IPS-15b (cell line): ENCODE measurements around the gene BRPF1.

Experiments used
- H3K27me3 ChIP-seq: one replicate; pipeline ENCODE4 v1.6.1; 2013; ENCODE audit warnings: low read length; ENCODE audit not compliant: control insufficient read depth, insufficient read depth
- H3K36me3 ChIP-seq: one replicate; pipeline ENCODE4 v1.6.1; 2013; ENCODE audit warnings: low read length; ENCODE audit not compliant: control insufficient read depth, insufficient read depth
- H3K4me1 ChIP-seq: one replicate; pipeline ENCODE4 v1.6.1; 2013; ENCODE audit warnings: mild to moderate bottlenecking, low read length; ENCODE audit not compliant: control insufficient read depth, insufficient read depth
- H3K4me3 ChIP-seq: one replicate; pipeline ENCODE4 v1.5.1; 2013; ENCODE audit warnings: low read depth, low read length
- H3K9ac ChIP-seq: one replicate; pipeline ENCODE4 v1.6.1; 2013; ENCODE audit warnings: low read depth, mild to moderate bottlenecking, low read length
- H3K9me3 ChIP-seq: one replicate; pipeline ENCODE4 v1.6.1; 2013; ENCODE audit warnings: mild to moderate bottlenecking, low read length; ENCODE audit not compliant: control insufficient read depth, insufficient read depth

The BRPF1 gene

DNA sequence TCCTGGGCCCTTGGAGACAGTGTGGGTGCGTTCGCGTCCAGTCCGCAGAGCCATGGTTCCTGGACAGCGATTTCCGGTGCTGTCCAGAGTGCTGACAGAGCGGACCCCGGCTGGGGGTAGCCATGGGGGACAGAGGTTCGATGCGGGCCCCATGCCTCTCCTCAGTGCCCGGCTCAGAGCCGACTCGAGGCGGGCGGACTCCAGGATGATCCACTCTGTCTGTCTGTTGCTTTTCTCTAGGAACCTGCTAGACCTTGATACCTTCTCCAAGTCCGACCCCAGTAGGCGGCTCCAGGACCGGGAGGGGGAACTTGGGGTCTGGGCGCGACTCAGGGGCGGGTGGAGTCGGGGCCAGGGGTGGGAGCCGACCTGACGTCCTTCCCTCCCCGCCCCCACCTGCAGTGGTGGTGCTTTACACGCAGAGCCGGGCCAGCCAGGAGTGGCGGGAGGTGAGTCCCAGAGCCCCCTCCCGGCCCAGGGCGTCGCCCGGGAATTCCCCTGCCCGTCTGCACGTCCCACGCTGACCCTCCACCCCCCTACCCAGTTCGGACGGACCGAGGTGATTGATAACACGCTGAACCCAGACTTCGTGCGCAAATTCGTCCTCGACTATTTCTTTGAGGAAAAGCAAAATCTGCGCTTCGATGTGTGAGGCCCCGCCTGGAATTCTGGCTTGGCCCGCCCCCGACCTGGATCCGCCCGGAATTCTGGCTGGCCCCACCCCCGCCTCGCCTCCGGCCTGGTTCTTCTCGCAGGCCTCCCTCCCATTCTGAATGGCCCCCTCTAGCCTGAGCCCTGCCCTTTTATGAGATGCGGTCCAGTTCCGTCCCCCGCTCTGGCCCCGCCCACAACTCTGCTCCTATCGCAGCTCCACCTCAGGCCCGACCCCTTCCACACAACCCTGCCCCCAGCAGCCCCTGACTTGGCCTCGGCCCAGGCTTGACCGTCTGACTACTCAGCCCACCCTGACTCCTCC lies 26.9 kb upstream of the BRPF1 start:
- H3K4me1 ChIP-seq = no peaks in the 10 kb centered on the region
- H3K4me3 ChIP-seq = peak overlapping the region; percentile 74
- peaks cover 10% of the 10 kb centered on the region for H3K27me3 ChIP-seq
- H3K9ac ChIP-seq = no peak overlapping the region
- H3K36me3 ChIP-seq = peaks cover 4% of the 10 kb centered on the region
- H3K9me3 ChIP-seq = no peaks in the 10 kb centered on the region

DNA sequence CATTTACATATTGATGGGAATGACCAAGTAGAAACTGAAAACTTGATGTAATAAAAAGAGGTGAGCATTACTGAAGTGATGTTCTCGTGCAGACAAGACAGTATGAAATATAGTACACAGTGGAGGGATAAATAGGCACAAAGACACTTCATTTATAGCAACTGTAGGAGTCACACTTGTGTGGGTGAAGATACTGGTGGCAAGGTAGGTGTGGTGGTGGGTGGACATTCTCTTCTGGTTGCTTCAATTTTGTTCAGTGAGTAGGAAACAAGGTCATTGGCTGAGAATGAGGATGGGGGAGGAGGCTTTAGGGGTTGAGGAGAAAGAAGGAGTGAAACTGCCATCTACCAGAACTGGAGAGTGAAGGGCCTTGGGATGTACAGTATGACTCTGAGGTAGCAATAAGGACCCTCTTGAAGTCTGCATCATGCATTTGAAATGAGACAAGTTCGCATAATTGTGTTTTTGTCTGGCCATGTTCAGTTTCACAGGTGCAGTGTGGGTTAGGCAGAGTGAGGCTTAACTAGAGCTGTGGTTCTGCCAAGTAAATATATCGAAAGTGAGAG lies 21.3 kb upstream of the BRPF1 start:
- no peak overlapping the region for H3K4me3 ChIP-seq
- H3K36me3 ChIP-seq = no peaks in the 10 kb centered on the region
- no peaks in the 10 kb centered on the region for H3K4me1 ChIP-seq
- no peaks in the 10 kb centered on the region for H3K9me3 ChIP-seq
- H3K27me3 ChIP-seq = peaks cover 2% of the 10 kb centered on the region
- H3K9ac ChIP-seq = no peak overlapping the region

DNA sequence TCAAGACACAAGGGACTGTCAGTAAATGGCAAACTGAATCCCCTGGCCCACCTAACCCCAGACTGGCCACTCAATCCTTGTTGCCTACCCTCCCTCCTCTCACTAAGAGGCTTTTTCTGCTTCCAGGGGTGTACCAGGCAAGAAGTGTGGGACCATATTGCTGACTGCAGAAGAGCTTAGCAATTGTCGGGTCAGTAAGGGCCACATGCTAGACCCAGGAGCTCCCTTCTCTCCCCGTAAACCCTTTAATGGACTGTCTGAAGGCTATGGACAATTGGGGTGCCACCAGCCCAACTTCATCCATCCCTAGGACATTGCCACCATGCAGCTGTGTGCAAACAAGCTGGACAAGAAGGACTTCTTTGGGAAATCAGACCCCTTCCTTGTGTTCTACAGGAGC lies 19.1 kb upstream of the BRPF1 start:
- H3K4me1 ChIP-seq = no peaks in the 10 kb centered on the region

DNA sequence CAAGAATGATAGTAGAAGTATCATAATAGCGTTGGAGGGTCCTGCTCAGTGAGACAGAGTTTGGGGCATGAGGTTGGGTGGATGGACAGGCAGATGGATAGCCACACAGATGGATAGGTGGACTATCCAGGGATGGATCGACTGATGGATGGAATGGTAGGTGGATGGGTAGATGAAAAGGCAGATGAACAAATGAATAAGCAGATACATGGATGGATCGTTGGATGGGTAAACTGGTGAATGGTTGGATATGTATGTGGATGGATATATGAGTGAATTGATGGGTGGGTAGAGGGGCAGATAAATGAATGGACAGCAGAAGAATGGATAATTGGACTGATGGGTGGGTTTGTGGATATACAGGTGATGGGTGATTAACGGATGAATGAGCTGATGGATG lies 18.4 kb upstream of the BRPF1 start:
- H3K9ac ChIP-seq = no peak overlapping the region
- H3K4me1 ChIP-seq = no peaks in the 10 kb centered on the region
- no peaks in the 10 kb centered on the region for H3K27me3 ChIP-seq
- no peak overlapping the region for H3K4me3 ChIP-seq
- H3K9me3 ChIP-seq = no peaks in the 10 kb centered on the region
- no peaks in the 10 kb centered on the region for H3K36me3 ChIP-seq

More for the DNA sequence above, 19.1 kb upstream of the BRPF1 start:
- Histone ChIP-seq H3K4me3 (no peak overlapping the region), H3K27me3 (no peaks in the 10 kb centered on the region), H3K9me3 (no peaks in the 10 kb centered on the region), H3K36me3 (no peaks in the 10 kb centered on the region), H3K9ac (no peak overlapping the region)

DNA sequence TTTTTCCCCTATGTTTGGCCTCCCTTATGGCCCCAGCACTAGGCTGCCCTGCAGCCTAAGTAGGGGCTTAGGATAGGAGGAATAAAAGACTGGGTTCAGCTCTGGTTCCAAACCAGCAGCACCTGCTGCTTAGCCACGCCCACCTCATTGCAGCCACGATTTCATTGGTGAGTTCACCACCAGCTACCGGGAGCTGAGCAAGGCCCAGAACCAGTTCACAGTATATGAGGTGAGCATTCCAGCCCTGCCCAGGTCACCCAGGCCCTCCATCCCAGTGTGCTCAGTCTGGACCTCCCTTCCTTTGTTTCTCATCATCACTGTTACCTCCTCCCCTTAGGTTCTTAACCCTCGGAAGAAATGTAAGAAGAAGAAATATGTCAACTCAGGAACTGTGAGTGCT lies 16.4 kb upstream of the BRPF1 start:
- H3K4me1 ChIP-seq = no peaks in the 10 kb centered on the region
- no peak overlapping the region for H3K4me3 ChIP-seq
- H3K9me3 ChIP-seq = no peaks in the 10 kb centered on the region
- H3K9ac ChIP-seq = no peak overlapping the region
- no peaks in the 10 kb centered on the region for H3K27me3 ChIP-seq
- no peaks in the 10 kb centered on the region for H3K36me3 ChIP-seq

DNA sequence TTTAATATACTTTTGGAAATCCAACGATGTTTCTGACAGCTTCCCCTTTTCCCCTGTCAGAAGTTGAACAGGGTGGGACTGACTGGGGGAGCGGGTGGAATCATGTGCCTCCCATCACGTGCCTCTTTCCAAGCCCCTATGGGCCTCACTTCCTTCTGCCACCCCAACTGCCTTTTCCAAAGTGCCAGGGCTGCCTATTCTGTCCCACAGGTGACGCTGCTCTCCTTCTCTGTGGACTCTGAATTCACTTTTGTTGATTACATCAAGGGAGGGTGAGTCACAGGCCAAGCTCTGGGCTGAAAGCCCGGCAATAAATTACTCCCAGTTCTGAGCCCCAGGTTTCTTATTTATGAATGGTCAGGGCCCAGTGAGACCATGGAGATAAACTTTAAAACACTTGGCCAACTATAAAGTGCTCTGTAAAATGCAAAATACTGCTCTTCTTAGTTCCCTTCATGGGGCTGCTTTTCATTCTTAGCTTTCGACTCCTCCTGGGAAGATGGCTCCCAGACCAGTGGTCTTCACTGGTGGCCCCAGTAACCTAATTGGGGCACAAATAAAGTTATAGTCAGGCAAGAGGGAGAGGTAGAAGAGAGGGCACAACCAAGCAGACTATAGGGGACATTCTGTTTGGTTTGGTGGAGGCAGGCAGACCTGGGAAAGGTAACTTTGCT lies 15.6 kb upstream of the BRPF1 start:
- H3K9ac ChIP-seq = no peak overlapping the region
- no peaks in the 10 kb centered on the region for H3K4me1 ChIP-seq
- no peaks in the 10 kb centered on the region for H3K27me3 ChIP-seq
- H3K4me3 ChIP-seq = no peak overlapping the region
- no peaks in the 10 kb centered on the region for H3K36me3 ChIP-seq
- H3K9me3 ChIP-seq = no peaks in the 10 kb centered on the region

DNA sequence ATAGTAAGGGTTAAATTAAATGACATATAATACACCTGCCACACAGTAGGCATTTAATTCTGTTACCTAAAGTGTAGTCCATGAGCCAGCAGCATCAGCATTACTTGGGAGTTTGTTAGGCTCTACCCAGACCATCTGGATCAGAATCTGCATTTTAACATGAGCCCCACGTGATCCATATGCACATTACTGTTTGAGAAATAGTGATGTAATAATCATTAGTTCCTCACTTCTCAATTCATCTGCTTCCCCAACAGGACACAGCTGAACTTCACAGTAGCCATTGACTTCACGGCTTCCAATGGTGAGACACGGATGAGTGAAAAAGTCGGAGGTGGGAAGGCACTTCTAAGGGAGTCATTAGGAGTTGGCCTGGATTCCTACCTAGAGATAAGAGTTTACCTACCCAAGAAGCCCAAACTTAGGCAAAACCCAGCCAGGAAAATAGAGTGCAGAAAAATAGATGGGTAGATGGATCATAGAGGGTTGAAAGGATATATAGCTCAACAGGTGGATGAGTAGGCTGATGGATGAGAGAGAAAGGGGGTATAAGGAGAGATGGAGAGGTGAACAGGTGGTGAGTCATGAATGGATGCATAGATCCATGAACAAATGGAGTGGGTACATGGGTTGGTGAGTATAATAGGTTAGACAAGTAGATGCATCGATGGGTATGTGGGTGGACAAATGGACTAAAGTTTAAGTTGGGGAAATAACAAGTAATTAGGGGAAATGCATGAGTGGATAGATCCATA lies 14.6 kb upstream of the BRPF1 start:
- Histone ChIP-seq H3K36me3 (no peaks in the 10 kb centered on the region), H3K9me3 (no peaks in the 10 kb centered on the region), H3K4me1 (no peaks in the 10 kb centered on the region), H3K4me3 (no peak overlapping the region), H3K9ac (no peak overlapping the region), H3K27me3 (no peaks in the 10 kb centered on the region)

DNA sequence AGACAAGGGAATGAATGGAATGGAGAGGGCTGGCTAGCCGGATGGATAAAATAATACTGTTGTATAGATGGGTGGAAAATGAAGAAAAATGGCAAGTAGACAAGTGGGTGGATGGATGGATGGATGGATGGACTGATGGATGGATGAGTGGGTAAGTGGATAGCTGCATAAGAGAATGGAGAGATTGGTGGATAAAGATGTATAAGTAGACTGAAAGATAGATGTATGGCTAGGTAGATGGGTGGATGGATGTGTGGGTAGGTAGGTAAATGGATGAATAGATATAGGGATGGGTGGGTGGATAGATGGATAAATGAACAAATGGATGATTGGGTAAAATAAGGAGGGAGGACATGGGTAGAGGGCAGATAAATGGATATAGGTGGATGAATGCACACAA lies 14.0 kb upstream of the BRPF1 start:
- Histone ChIP-seq H3K4me1 (no peaks in the 10 kb centered on the region), H3K9ac (no peak overlapping the region), H3K36me3 (no peaks in the 10 kb centered on the region), H3K9me3 (no peaks in the 10 kb centered on the region), H3K27me3 (no peaks in the 10 kb centered on the region), H3K4me3 (no peak overlapping the region)

DNA sequence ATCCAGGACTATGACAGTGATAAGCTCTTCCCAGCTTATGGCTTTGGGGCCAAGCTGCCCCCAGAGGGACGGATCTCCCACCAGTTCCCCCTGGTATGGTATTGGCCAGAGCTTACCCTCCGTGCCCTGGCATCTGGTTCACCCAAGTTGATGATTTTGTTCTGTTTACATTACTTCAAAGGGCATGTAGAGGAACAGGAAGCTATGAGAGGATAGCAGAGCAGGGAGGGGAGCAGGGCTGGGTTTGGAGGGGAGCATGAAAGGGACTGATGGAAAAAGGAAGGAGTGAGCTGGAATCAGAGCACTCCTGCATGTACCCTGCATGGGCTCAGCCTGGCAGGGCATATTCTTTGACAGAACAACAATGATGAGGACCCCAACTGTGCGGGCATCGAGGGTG lies 13.4 kb upstream of the BRPF1 start:
- no peak overlapping the region for H3K9ac ChIP-seq

DNA sequence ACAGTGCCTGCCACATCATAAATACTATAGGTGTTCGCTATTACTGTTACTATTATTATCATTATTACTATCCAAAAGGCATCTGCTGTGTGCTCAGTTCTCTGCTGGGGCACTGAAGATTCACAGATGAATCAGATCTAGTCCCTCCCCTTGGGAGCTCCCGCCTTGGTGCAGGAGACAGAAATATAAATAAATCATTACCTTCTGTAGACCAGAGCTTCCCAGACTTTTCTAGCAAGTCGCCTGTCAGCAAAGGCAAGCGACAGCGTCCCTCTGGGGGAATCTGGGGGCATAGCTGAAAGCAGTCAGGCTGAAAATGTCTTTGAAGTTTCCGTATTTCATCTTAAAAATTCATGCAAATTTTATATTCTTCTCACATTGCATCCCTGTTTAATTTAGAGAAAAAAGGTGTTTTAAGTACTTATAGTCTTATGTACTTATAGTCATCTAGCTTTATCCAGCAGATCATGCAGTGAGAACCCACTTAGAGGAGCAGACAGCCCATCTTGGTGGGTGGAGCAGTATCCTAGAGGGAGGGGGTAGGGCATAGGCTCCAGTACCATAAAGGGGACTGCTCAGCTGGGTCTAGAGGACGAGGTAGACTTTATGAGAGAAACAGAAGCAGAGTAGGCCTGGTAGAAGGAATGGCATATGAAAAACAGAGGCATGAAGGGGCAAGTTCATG lies 10.4 kb upstream of the BRPF1 start:
- Histone ChIP-seq H3K9me3 (no peaks in the 10 kb centered on the region), H3K9ac (no peak overlapping the region), H3K27me3 (no peaks in the 10 kb centered on the region), H3K4me1 (peaks cover 2% of the 10 kb centered on the region), H3K4me3 (no peak overlapping the region), H3K36me3 (no peaks in the 10 kb centered on the region)

More for the DNA sequence above, 13.4 kb upstream of the BRPF1 start:
- Histone ChIP-seq H3K27me3 (no peaks in the 10 kb centered on the region), H3K36me3 (no peaks in the 10 kb centered on the region), H3K4me3 (no peak overlapping the region), H3K4me1 (no peaks in the 10 kb centered on the region), H3K9me3 (no peaks in the 10 kb centered on the region)

DNA sequence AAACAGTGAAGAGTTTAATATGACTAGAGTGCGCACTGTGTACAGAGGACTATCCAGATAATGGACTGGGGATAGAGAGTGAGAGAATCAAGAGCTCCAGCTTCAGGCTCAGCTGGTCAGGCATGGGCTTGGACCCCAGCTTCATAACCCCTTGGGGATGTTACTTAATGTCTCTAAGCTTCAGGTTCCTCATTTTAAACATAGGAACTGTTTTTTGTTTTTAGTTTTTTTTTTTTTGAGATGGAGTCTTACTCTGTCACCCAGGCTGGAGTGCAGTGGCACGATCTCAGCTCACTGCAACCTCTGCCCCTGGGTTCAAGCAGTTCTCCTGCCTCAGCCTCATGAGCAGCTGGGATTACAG lies 9.9 kb upstream of the BRPF1 start:
- peaks cover 2% of the 10 kb centered on the region for H3K4me1 ChIP-seq
- no peak overlapping the region for H3K9ac ChIP-seq
- no peaks in the 10 kb centered on the region for H3K9me3 ChIP-seq
- H3K4me3 ChIP-seq = no peak overlapping the region
- no peaks in the 10 kb centered on the region for H3K27me3 ChIP-seq
- H3K36me3 ChIP-seq = no peaks in the 10 kb centered on the region
